ENCODE measurements around the gene VEGFB.

Gene VEGFB

GRCh38 chr11:64253043-64253442, 18.7 kb downstream of the VEGFB start:
- no peaks in the 10 kb centered on the region for H3K36me3 ChIP-seq (ENCODE audit: insufficient read depth, low read length)
- peak overlapping the region; percentile 82 for H3K4me2 ChIP-seq (ENCODE audit: low read depth, low read length, poor library complexity, severe bottlenecking)
- H2AFZ ChIP-seq (ENCODE audit: low read length), result no peak overlapping the region
- H3K9me2 ChIP-seq (replicated peaks; ENCODE audit: low read depth, low read length), result no peaks in the 10 kb centered on the region
- no peak overlapping the region for H3K4me3 ChIP-seq (ENCODE audit: low read length, poor library complexity, severe bottlenecking)
- no peak for TF ChIP-seq EZH2phosphoT487 (IDR thresholded peaks at IDR 0.05; ENCODE audit: borderline replicate concordance)
- no peak for TF ChIP-seq CTCF (conservative IDR thresholded peaks at IDR 0.05; ENCODE audit: low read length)
- no peaks in the 10 kb centered on the region for H4K20me1 ChIP-seq (ENCODE audit: insufficient read depth, low read length, poor library complexity, severe bottlenecking)
- no peaks in the 10 kb centered on the region for H3F3A ChIP-seq (ENCODE audit: low read depth)
- peaks cover 26% of the 10 kb centered on the region for H3K4me1 ChIP-seq (ENCODE audit: insufficient read depth, low read length, poor library complexity, severe bottlenecking)
- H3K9me3 ChIP-seq (ENCODE audit: insufficient read depth, low read depth, low read length), result no peaks in the 10 kb centered on the region
- no peak overlapping the region for H3K9ac ChIP-seq (ENCODE audit: low read depth, low read length, poor library complexity, severe bottlenecking)
- H3K27me3 ChIP-seq (ENCODE audit: insufficient read depth, low read length, poor library complexity, severe bottlenecking), result no peaks in the 10 kb centered on the region
- H3K79me2 ChIP-seq (ENCODE audit: insufficient read depth, low read length), result peaks cover 5% of the 10 kb centered on the region; the same call in 1 of the 2 replicates

- H3K36me3 ChIP-seq (ENCODE audit: insufficient read depth, low read length), result no peaks in the 10 kb centered on the region
- no peaks in the 10 kb centered on the region for H4K20me1 ChIP-seq (ENCODE audit: insufficient read depth, low read length, poor library complexity, severe bottlenecking)
- no peak overlapping the region for H3K4me3 ChIP-seq (ENCODE audit: low read length, poor library complexity, severe bottlenecking)
- no peak overlapping the region for H3K9ac ChIP-seq (ENCODE audit: low read depth, low read length, poor library complexity, severe bottlenecking)
- peaks cover 26% of the 10 kb centered on the region for H3K4me1 ChIP-seq (ENCODE audit: insufficient read depth, low read length, poor library complexity, severe bottlenecking)
- no peaks in the 10 kb centered on the region for H3F3A ChIP-seq (ENCODE audit: low read depth)
- H3K9me3 ChIP-seq (ENCODE audit: insufficient read depth, low read depth, low read length), result no peaks in the 10 kb centered on the region
- no peaks in the 10 kb centered on the region for H3K9me2 ChIP-seq (replicated peaks; ENCODE audit: low read depth, low read length)
- TF ChIP-seq CTCF (conservative IDR thresholded peaks at IDR 0.05; ENCODE audit: low read length), result no peak
- no peak for TF ChIP-seq EZH2phosphoT487 (IDR thresholded peaks at IDR 0.05; ENCODE audit: borderline replicate concordance)
- H3K4me2 ChIP-seq (ENCODE audit: low read depth, low read length, poor library complexity, severe bottlenecking), result peak overlapping the region; percentile 13
- no peaks in the 10 kb centered on the region for H3K27me3 ChIP-seq (ENCODE audit: insufficient read depth, low read length, poor library complexity, severe bottlenecking)
- peaks cover 5% of the 10 kb centered on the region; the same call in 1 of the 2 replicates for H3K79me2 ChIP-seq (ENCODE audit: insufficient read depth, low read length)
- no peak overlapping the region for H2AFZ ChIP-seq (ENCODE audit: low read length)
These were observed 19.1 kb downstream of the VEGFB start for GRCh38 chr11:64253481-64253880.

DNA sequence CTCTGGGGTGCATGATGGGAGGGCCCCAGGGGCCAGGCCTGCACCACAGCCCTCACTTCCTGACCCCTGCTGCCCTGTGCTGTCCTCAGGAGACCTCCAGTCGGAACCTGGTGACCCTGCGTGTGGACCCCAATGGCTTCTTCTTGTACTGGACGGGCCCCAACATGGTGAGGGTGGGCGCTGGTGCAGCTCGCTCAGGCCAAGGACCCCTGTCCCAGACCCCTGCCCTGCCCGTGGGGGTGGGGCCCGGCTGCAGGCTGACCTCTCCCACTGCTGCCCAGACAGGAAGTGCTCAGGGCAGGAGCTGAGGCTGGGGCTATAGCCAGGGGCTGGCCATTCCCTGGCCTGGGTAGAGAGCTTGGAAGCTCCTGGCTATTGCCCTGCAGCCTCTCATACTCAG, 19.9 kb downstream of the VEGFB start:
- no peaks in the 10 kb centered on the region for H3K9me2 ChIP-seq (replicated peaks; ENCODE audit: low read depth, low read length)
- H3K79me2 ChIP-seq (ENCODE audit: insufficient read depth, low read length), result peaks cover 5% of the 10 kb centered on the region; the same call in 1 of the 2 replicates
- H2AFZ ChIP-seq (ENCODE audit: low read length), result no peak overlapping the region
- H3K9ac ChIP-seq (ENCODE audit: low read depth, low read length, poor library complexity, severe bottlenecking), result no peak overlapping the region
- TF ChIP-seq CTCF (conservative IDR thresholded peaks at IDR 0.05; ENCODE audit: low read length) (no peak), EZH2phosphoT487 (IDR thresholded peaks at IDR 0.05; ENCODE audit: borderline replicate concordance) (no peak)
- no peaks in the 10 kb centered on the region for H3K27me3 ChIP-seq (ENCODE audit: insufficient read depth, low read length, poor library complexity, severe bottlenecking)
- no peak overlapping the region for H3K4me2 ChIP-seq (ENCODE audit: low read depth, low read length, poor library complexity, severe bottlenecking)
- H3K36me3 ChIP-seq (ENCODE audit: insufficient read depth, low read length), result no peaks in the 10 kb centered on the region
- no peaks in the 10 kb centered on the region for H3K9me3 ChIP-seq (ENCODE audit: insufficient read depth, low read depth, low read length)
- H3K4me1 ChIP-seq (ENCODE audit: insufficient read depth, low read length, poor library complexity, severe bottlenecking), result peaks cover 22% of the 10 kb centered on the region
- no peaks in the 10 kb centered on the region for H3F3A ChIP-seq (ENCODE audit: low read depth)
- no peak overlapping the region for H3K4me3 ChIP-seq (ENCODE audit: low read length, poor library complexity, severe bottlenecking)
- H4K20me1 ChIP-seq (ENCODE audit: insufficient read depth, low read length, poor library complexity, severe bottlenecking), result no peaks in the 10 kb centered on the region
